ENCODE results near the gene MGAT5B. TPM values are rescaled to one million over a fixed set of nuclear protein-coding genes. Genes with fewer than 3 reads are reported as not detected.
"Not testable (repeated sequence)": the region's sequence is repeated elsewhere in the genome, so short reads cannot be mapped to it uniquely, and the experiment has no call there.

MGAT5B gene
- total RNA-seq, 1 experiment from 2014 or later: 4.4 TPM

DNA sequence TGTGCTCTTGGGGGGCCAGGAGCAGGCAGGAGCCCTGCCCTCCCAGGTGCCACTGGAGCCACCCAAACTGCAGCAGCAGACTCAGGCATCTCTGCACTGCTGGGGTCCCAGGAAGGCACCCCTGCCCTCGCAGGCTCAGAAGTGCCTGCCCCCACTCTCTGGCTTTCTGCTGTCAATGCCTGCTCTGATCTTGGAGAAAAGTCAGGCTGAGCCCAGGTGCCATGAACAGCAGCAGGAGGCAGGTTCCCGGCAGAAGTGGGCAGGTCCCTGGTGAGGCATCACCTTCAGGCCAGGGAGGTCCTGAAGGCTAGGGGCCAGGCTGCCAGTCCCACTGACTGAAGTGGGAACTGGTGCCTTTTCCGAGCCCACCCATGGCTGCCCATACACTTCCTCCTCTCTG, 106.5 kb downstream of the MGAT5B start:
- Histone ChIP-seq H3K9ac (ENCODE audit: low read length) (no peak overlapping the region), H4K20me1 (ENCODE audit: insufficient read depth) (no peaks in the 10 kb centered on the region), H3K4me2 (ENCODE audit: low read length) (no peak overlapping the region), H3K4me1 (ENCODE audit: control insufficient read depth in 1 of 2, insufficient read depth in 2 of 2, low read length in 2 of 2) (peaks cover 0 to 12% of the 10 kb centered on the region in 2 experiments; a peak in 3 of 4 replicates), H3K4me3 (replicated peaks in 1 of 2; ENCODE audit: low read depth in 1 of 2, low read length in 2 of 2) (no peak overlapping the region), H3K27me3 (ENCODE audit: insufficient read depth, low read length) (peaks cover 3% of the 10 kb centered on the region; the same call in 1 of the 2 replicates), H3K9me3 (ENCODE audit: control insufficient read depth in 1 of 2, insufficient read depth in 1 of 2, low read depth in 1 of 2, low read length in 2 of 2) (peaks cover 3 to 6% of the 10 kb centered on the region in 2 experiments; a peak in 1 of 4 replicates), H3K9me2 (ENCODE audit: insufficient read depth) (no peaks in the 10 kb centered on the region), H3K27ac (ENCODE audit: low read depth, low read length) (no peak overlapping the region), H3K36me3 (ENCODE audit: control insufficient read depth in 1 of 2, insufficient read depth in 2 of 2, low read length in 2 of 2) (no peaks in the 10 kb centered on the region), H3K79me2 (ENCODE audit: insufficient read depth, low read length) (no peaks in the 10 kb centered on the region), H2AFZ (ENCODE audit: low read depth, low read length, poor library complexity, severe bottlenecking) (no peak overlapping the region)
- no peak for ATAC-seq
- ChIA-PET CTCF (no interaction called here), RAD21 (ENCODE audit: low non-redundant PET in 1 of 2, low total read pairs in 2 of 2, uncharacterized antibody in 2 of 2, unreplicated experiment in 2 of 2) (no interaction called here), POLR2A (interaction anchor here (0.5 kb wide), 1 partner anchor 268 kb away, joined by 3 read pairs; no protein-coding TSS in a partner anchor)
- intact Hi-C loops (cut with micrococcal nuclease): no loop called here
- DNase-seq (ENCODE audit: low read depth, low spot score): no peak
- TF ChIP-seq CBX3 (IDR thresholded peaks at IDR 0.05; ENCODE audit: low read depth) (no peak), SRF (IDR thresholded peaks at IDR 0.05; ENCODE audit: low read depth) (no peak), ZBTB33 (IDR thresholded peaks at IDR 0.05; ENCODE audit: extremely low read depth, insufficient replicate concordance, low read length) (no peak), ZNF274 (IDR thresholded peaks at IDR 0.05; ENCODE audit: low read depth, low read length) (no peak), REST (IDR thresholded peaks at IDR 0.05; ENCODE audit: low read depth) (no peak), FOSL1 (IDR thresholded peaks at IDR 0.05; ENCODE audit: low read depth) (no peak)
- no TSS peak for BruUV-seq (replicated peaks)

- H3K9me2 ChIP-seq (ENCODE audit: insufficient read depth); BruUV-seq (replicated peaks); CTCF ChIA-PET; H3K36me3 ChIP-seq (ENCODE audit: control insufficient read depth in 1 of 2, insufficient read depth in 2 of 2, low read length in 2 of 2); H3K27ac ChIP-seq (ENCODE audit: low read depth, low read length); H2AFZ ChIP-seq (ENCODE audit: low read depth, low read length, poor library complexity, severe bottlenecking); H3K9ac ChIP-seq (ENCODE audit: low read length); POLR2A ChIA-PET; H4K20me1 ChIP-seq (ENCODE audit: insufficient read depth); H3K4me3 ChIP-seq (replicated peaks in 1 of 2; ENCODE audit: low read depth in 1 of 2, low read length in 2 of 2); intact Hi-C loops (cut with micrococcal nuclease); DNase-seq (ENCODE audit: low read depth, low spot score); H3K4me2 ChIP-seq (ENCODE audit: low read length); ATAC-seq; RAD21 ChIA-PET (ENCODE audit: low non-redundant PET in 1 of 2, low total read pairs in 2 of 2, uncharacterized antibody in 2 of 2, unreplicated experiment in 2 of 2); H3K79me2 ChIP-seq (ENCODE audit: insufficient read depth, low read length); H3K4me1 ChIP-seq (ENCODE audit: control insufficient read depth in 1 of 2, insufficient read depth in 2 of 2, low read length in 2 of 2); H3K9me3 ChIP-seq (ENCODE audit: control insufficient read depth in 1 of 2, insufficient read depth in 1 of 2, low read depth in 1 of 2, low read length in 2 of 2): not testable (repeated sequence)
- peaks cover 10% of the 10 kb centered on the region; the same call in 1 of the 2 replicates for H3K27me3 ChIP-seq (ENCODE audit: insufficient read depth, low read length)
Measured at GRCh38 chr17:76978050-76978449, 109.8 kb downstream of the MGAT5B start.
